KMS-11 (cell line): Measurements from ENCODE around the gene RGPD3.

Source experiments
- H2AFZ ChIP-seq: fragments of 200-600 bp; sonication (generic); 2 replicates; pipeline ENCODE4 v1.6.1; 2016; ENCODE audit warnings: antibody characterized with exemption, mixed run types, low read depth
- H3K27ac ChIP-seq: fragments of 200-600 bp; sonication (generic); 2 replicates; pipeline ENCODE4 v1.6.1; 2016; ENCODE audit warnings: mild to moderate bottlenecking, mixed run types
- H3K27me3 ChIP-seq: fragments of 200-600 bp; sonication (generic); 2 replicates; pipeline ENCODE4 v1.6.1; 2017; ENCODE audit warnings: mild to moderate bottlenecking, low read depth, mixed run types, moderate library complexity; ENCODE audit not compliant: insufficient read depth
- H3K36me3 ChIP-seq: fragments of 200-600 bp; sonication (generic); 2 replicates; pipeline ENCODE4 v1.6.1; 2017; ENCODE audit warnings: mild to moderate bottlenecking, mixed run types; ENCODE audit not compliant: insufficient read depth
- H3K4me1 ChIP-seq: fragments of 200-600 bp; sonication (generic); 2 replicates; pipeline ENCODE4 v1.6.1; 2016; ENCODE audit warnings: mild to moderate bottlenecking, low read depth, mixed run types; ENCODE audit not compliant: poor library complexity, severe bottlenecking
- H3K4me2 ChIP-seq: fragments of 200-600 bp; sonication (generic); 2 replicates; pipeline ENCODE4 v1.7.0; 2016; ENCODE audit warnings: mild to moderate bottlenecking, mixed run types
- H3K4me3 ChIP-seq: fragments of 200-600 bp; sonication (generic); IDR thresholded peaks from 2 replicates; pipeline ENCODE4 v1.6.1; 2017; ENCODE audit warnings: low read depth, low read length, mixed read lengths; ENCODE audit not compliant: insufficient read depth
- H3K79me2 ChIP-seq: fragments of 200-600 bp; sonication (generic); 2 replicates; pipeline ENCODE4 v1.6.1; 2016; ENCODE audit warnings: low read depth, mixed run types; ENCODE audit not compliant: insufficient read depth
- H3K9ac ChIP-seq: fragments of 200-600 bp; sonication (generic); 2 replicates; pipeline ENCODE4 v1.6.1; 2016; ENCODE audit warnings: mild to moderate bottlenecking, mixed run types
- H4K20me1 ChIP-seq: fragments of 200-600 bp; sonication (generic); 2 replicates; pipeline ENCODE4 v1.6.1; 2016; ENCODE audit warnings: mild to moderate bottlenecking, mixed run types; ENCODE audit not compliant: insufficient read depth
- TF ChIP-seq, protein P1 (sequence below): fragments of 200-600 bp; sonication (generic); conservative IDR thresholded peaks from 2 replicates; pipeline ENCODE4 v1.6.1; 2017; ENCODE audit warnings: low read depth, mild to moderate bottlenecking, antibody characterized with exemption, low read length, moderate library complexity, mixed read lengths

RGPD3 gene

DNA sequence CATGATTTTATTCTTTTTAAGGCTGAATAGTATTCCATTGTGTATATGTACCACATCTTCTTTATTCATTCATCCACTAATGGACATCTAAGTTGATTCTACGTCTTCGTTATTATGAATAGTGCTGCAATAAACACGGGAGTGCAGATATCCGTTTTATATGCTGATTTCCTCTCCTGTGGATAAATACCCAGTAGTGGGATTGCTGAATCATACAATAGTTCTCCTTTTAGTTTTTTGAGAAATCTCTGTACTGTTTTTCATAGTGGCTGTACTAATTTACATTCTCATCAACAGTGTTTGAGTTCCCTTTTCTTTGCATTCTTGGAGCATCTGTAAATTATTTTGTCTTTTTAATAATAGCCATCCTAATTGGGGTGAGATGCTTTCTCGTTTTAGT, 114.5 kb downstream of the RGPD3 start:
- Histone ChIP-seq H3K27ac (no peak overlapping the region), H3K4me2 (no peak overlapping the region), H3K9ac (no peak overlapping the region), H4K20me1 (no peaks in the 10 kb centered on the region), H3K4me1 (peaks cover 27% of the 10 kb centered on the region), H3K27me3 (peaks cover 5% of the 10 kb centered on the region; the same call in 1 of the 2 replicates), H3K36me3 (no peaks in the 10 kb centered on the region), H2AFZ (no peak overlapping the region), H3K4me3 (no peak overlapping the region), H3K79me2 (no peaks in the 10 kb centered on the region)
- TF ChIP-seq, protein P1, sequence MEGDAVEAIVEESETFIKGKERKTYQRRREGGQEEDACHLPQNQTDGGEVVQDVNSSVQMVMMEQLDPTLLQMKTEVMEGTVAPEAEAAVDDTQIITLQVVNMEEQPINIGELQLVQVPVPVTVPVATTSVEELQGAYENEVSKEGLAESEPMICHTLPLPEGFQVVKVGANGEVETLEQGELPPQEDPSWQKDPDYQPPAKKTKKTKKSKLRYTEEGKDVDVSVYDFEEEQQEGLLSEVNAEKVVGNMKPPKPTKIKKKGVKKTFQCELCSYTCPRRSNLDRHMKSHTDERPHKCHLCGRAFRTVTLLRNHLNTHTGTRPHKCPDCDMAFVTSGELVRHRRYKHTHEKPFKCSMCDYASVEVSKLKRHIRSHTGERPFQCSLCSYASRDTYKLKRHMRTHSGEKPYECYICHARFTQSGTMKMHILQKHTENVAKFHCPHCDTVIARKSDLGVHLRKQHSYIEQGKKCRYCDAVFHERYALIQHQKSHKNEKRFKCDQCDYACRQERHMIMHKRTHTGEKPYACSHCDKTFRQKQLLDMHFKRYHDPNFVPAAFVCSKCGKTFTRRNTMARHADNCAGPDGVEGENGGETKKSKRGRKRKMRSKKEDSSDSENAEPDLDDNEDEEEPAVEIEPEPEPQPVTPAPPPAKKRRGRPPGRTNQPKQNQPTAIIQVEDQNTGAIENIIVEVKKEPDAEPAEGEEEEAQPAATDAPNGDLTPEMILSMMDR: no peak

DNA sequence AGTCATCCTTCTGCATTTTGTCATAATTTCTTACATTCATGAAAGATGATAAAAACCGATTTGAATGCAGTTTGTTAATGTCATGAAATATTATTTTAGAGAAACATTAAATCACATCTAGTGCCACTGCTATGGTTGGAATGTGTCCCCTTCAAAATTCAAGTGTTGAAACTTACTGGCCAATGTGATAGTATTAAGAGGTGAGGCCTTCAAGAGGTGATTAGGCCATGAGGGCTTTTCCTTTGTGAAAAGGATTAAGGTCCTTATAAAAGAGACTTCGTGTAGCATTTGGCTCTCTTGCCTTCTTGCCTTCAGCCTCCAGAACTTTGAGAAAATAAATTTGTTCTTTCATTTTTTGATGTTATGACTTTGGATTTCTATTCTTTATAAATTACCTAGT, 117.2 kb downstream of the RGPD3 start:
- Histone ChIP-seq H3K9ac (no peak overlapping the region), H3K27ac (no peak overlapping the region), H4K20me1 (no peaks in the 10 kb centered on the region), H3K79me2 (no peaks in the 10 kb centered on the region), H3K4me1 (peaks cover 2% of the 10 kb centered on the region), H3K36me3 (no peaks in the 10 kb centered on the region), H2AFZ (no peak overlapping the region), H3K4me3 (no peak overlapping the region), H3K4me2 (no peak overlapping the region), H3K27me3 (no peaks in the 10 kb centered on the region; the same call in 1 of the 2 replicates)
- TF ChIP-seq, protein P1: no peak

DNA sequence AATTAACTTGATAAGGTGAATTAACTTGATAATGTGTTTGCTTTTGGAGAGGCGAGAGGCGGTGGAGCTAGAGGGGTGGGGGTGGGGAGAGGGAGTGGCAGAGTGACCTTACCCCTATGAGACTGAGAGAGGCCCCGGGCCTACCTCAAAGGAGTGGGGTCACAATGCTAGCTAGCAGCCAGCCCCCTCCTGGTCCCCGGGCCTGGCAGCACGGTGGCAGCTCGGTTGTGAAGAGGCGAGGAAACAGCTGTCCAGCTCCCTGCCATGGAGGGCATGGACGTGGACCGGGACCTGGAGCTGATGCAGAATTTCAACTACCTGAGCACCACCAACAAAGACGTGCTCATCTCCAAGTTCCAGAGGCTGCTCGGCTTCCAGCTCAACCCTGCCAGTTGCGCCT, 123.9 kb downstream of the RGPD3 start:
- TF ChIP-seq, protein P1: no peak
- no peaks in the 10 kb centered on the region for H3K27me3 ChIP-seq
- no peak overlapping the region for H3K9ac ChIP-seq
- H3K79me2 ChIP-seq: no peaks in the 10 kb centered on the region
- H3K4me3 ChIP-seq: no peak overlapping the region
- H3K27ac ChIP-seq: no peak overlapping the region
- no peaks in the 10 kb centered on the region for H4K20me1 ChIP-seq
- no peak overlapping the region for H2AFZ ChIP-seq
- no peaks in the 10 kb centered on the region for H3K4me1 ChIP-seq
- no peak overlapping the region for H3K4me2 ChIP-seq
- no peaks in the 10 kb centered on the region for H3K36me3 ChIP-seq

DNA sequence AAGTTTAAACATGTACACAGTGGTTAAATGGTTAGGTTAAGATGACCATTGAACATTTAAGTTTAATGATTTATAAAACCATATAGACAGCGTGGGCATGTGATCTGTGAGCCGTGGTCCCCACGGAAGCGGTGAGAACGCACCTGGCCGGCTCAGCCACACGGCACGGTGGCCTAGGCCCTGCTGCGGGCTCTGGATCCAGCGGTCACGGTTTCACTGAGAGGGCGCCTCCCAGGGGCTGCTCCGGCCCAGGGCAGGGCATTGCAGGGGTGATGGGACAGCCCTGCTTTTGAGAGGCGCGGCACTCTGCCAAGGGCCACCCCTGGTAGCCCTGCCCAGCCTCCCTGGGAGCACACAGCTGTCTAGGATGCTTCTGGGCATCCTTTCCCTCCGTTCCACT, 124.9 kb downstream of the RGPD3 start:
- no peaks in the 10 kb centered on the region for H3K27me3 ChIP-seq
- H4K20me1 ChIP-seq: no peaks in the 10 kb centered on the region
- H3K4me2 ChIP-seq: no peak overlapping the region
- no peak overlapping the region for H3K9ac ChIP-seq
- no peaks in the 10 kb centered on the region for H3K36me3 ChIP-seq
- H2AFZ ChIP-seq: no peak overlapping the region
- TF ChIP-seq, protein P1: no peak
- no peaks in the 10 kb centered on the region for H3K79me2 ChIP-seq
- no peak overlapping the region for H3K4me3 ChIP-seq
- H3K27ac ChIP-seq: no peak overlapping the region
- H3K4me1 ChIP-seq: no peaks in the 10 kb centered on the region
